HG03108 (cell line): ENCODE measurements around the gene SHLD2.
"Not testable (repeated sequence)": the region's sequence is repeated elsewhere in the genome, so short reads cannot be mapped to it uniquely, and the experiment has no call there.

Experiments
- ATAC-seq: cut with Tn5 transposase; IDR thresholded peaks from one replicate; pipeline ENCODE4 v1.9.1; 2021; ENCODE audit warnings: moderate library complexity; ENCODE audit not compliant: unreplicated experiment

The SHLD2 gene

DNA sequence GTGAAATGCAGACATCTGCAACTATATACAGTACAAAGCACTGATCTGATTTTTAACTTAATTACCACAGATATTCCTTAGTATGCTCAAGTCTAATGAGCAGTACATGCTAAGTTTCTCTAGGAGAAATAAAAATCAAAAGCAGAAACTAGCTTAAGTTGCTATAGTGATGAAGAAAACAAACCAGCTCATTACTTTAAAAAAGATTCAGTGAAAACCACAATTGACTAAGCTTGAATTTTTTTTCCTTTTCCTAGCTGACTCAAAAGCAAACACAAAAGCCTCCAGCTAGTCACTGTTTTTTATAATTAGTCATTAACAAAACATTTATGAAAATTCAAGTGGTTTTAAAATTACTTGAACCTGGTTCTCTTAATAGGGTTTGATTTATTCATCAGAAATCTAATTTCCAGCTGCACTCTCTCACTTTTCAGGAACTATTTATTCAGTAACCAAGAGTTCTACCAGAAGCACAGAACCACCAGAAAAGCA lies 10.7 kb upstream of the SHLD2 start:
- peak; percentile 64 for ATAC-seq

DNA sequence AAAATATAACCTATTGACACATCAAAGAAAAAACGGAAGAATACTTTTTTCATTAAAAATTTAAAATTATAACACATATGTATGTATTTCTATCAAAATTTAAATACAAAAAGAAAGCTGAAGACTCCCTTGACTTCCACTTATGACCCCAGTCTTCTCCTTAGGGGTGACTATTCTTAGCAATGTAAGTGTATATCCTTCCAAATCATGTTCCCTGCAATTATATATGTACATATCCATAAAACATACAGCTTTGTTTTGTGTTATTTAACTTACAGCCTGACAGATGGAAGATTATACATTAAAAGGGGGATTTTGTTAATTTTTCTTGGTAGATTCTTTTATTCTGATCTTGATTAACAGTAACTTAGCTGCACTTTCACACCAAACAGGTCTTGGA lies 9.5 kb upstream of the SHLD2 start:
- ATAC-seq: no peak

DNA sequence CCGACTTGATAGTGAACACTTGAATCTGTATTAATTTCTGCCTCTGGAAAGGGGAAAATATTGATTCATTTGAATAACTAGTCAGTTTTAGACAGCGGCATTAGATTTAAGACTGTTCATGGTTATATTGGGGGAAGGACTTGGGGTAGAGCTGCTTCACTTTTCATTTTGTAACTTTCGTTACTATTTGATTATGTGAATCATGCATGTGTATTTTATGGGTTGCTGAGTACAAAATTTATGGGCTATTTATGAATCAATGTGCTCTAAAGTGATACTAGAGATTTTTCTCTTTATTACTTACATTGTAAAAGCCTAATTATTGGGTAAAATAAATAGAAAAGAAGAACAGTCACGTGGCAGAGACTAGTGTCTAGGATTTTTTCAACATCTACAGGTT lies 5.3 kb upstream of the SHLD2 start:
- no peak for ATAC-seq

DNA sequence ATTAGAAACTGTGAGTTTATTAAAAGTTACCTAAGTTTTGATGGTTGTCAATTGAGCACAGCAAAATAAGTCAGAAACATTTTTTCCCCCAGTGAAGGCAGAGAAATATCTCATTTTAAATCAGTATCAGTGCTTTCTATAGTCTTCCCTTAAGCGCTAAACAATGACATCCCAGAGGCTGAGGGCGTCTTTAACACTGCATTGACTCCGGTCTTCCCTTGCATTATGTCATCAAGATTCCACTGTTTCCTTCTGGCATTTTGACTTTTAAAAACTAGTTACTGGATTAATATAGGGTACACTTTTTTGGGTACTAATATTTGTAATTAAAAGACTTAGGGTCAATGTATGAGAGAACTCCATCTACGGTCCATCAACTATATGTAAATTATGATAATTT lies 4.2 kb upstream of the SHLD2 start:
- no peak for ATAC-seq

DNA sequence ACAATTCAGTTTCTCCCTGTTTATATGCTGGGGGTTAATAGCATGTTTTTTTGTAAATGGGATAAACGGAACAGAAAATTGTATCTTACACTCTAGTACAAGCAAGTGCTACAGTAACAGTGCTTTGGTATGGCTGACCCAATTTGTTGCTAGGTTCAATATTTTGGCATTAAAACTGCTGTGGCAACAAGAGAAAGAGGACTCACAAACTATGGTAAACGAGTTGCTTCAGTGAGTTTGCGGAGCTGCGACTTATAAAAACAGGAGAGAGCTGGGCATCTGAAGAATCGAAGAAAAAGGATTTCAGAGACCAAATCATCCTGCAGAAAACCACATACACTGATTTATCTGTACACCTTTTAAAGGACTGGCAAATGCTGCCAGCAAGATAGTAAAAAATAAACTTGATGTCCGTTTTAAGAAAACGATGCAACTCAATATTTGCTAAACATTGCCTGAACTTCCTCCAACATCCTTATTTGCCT lies 2.6 kb upstream of the SHLD2 start:
- no peak for ATAC-seq

DNA sequence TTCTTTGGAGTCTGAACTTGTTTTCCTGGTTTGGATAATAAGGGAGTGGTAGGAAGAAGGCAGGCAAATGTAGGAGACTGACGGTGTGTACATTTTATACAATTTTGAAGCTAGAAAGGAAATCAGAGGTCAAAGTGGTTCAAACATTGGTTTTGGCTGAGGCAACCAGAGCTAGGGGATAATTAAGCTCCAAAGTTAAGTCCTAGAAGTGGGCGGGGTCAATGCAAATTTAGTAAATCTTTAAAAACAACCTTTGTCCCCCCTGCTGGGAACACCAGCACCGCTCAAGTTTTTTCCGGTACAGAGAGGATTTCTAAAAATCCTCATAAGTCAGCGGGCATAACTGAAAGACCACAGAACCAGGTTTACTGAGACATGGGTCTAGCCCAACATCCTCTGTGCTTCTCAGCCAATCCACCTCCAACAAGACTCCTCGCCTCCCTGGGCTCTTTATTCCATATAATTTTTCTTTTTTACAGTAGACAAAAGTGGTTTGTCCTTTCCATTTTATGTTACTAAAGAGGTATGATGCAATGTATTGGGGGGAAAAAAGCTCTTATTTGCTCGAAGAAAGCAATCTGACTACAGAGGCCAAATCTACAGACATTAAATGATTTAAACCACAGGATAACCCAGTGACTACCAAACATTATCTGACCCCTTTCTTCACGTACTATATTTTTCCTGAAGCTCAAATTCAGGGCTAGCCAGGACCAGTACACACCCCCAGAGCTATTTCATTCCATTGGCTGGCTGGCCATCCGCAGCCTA lies 2.0 kb upstream of the SHLD2 start:
- no peak for ATAC-seq

DNA sequence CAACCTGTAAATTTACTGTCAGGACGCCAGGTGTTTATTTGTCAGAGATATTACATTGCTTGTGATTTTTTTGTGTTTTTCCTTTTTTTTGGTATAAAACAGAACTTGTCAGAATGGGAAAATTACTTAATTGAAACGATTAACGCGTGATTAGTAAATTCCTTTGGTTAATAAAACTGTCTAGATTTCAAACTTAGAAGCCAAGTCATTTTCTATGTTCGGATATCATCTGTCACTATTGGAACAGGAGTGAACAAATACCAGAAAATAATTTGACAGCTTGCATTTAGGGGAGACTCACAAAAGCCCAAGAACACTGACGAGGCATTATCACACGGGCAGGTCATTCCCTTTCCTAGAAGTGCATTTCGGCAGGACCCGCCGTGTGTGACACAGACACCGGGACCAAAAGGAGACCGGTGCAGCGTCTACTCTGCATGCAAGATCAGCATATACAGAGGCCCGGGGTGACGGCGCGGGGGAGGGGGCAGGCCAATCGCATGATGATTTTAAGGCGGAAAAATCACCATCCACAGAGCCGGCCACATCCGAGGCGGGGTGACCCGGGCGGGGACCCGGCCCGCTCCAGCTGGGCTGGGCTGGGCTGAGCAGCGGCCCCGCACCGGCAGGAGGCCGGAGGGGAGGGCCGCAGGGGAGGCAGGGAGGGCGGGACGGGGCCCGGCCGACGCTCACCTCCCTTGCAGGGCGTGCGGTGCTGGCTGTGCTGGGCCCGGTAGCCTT lies 1.2 kb upstream of the SHLD2 start:
- ATAC-seq: peak; percentile 20

DNA sequence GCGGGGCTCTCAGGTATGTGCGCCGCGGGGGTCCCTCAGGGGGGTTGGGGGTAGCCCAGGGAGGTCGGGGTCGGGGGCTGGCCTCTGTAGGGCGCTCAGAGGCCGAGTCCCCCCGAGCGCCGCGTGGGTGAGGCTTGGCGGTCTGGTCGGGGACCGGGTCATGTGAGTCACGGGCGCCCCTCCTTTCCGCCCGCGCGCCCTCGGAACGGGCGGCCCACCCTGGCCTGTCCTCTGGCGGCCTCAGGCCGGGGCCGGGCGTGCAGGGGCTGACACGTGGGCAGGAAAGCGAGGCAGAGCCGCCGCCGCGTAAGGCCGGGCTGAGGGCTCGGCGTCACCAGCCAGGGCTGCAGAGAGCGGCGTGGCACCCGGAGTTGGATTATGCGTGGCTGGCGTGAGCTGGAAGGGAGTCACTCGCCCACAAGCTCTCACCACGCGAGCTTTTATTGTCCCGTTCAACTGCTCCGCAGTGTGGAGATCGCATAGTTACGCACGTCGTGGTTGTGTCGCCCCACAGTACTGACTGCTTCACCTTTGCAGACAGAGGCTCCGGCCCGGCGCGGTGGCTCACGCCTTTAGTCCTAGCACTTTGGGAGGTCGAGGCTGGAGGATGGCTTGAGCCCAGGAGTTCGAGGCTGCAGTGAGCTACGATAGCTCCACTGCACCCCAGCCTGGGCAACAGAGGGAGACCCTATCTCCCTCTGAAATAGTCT lies 385 bp downstream of the SHLD2 start:
- peak; percentile 40 for ATAC-seq

DNA sequence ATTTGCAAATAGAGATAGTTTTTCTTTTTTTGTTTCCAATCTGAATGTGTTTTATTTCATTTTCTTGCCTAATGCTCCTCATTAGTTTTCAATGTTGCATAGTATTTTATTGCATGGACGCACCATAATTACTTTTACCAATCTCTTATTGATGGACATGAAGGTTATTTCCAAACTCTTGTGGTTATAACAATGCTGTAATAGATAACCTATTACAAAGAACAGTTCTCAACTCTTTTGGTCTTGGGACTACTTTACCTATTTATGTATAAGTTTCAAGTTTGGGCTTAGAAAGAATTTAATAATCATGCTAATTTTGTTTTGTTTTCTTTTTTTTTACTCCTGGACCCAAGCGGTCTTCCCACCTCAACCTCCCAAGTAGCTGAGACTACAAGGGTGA lies 7.0 kb downstream of the SHLD2 start:
- ATAC-seq: no peak

DNA sequence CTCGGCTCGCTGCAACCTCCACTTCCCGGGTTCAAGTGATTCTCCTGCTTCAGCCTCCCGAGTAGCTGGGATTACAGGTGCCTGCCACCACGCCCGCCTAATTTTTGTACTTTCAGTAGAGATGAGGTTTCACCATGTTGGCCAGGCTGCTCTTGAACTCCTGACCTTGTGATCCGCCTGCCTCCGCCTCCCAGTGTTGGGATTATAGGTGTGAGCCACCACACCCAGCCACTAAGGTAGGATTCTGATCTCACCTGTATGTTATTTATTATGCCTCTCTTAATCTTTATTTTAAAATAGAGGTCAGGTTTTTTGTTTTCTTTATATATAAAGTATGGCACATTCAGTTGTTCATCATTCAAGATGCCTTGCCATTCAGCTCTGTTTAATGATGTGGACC lies 9.7 kb downstream of the SHLD2 start:
- not testable (repeated sequence) for ATAC-seq

DNA sequence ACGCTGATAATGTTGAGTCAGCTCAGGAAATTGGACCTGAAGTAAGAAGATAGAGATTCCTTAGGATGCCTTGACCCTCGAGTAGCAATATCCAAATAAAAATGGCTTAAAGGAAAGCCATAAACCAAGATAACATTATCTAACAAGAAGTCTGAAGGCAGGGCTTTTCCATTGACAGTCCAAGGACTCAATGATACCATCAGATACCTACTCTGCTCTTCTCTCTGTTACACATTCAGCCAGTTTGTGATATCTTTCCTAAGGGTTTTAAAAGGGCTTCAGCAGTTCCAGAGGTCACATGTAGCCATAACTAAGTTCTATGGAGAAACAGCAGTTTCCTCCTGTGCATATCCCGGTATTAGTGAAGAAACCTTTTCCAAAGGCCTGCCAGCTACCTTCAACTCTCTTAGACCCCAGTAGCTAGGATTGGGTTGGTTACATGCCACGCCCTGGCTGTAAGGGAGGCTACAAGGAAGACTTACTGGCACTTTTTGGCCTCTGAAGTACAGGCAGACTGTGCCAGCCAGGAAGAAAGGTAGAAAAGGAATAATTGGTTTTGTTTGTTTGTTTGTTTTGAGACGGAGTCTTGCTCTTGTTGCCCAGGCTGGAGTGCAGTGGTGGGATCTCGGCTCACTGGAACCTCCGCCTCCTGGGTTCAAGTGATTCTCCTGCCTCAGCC lies 10.6 kb downstream of the SHLD2 start:
- ATAC-seq: no peak

DNA sequence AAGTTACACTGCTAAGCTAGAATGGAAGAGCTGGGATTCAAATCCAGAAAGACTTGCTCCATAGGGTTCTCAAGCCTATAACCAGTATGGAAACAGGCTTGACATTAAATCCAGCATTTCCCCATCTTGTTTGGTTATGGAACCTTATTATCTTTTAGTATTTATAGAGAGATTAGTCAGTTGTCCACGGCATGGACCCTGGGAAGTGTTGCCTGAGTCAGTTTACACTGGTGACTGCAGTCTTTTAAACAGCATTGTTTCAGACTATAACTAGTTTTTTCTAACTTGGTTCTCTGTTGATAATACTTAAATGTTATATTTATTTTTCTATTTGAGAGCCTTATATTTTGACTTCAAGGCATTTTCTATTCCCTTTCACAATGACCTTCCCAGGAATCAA lies 23.1 kb downstream of the SHLD2 start:
- ATAC-seq: not testable (repeated sequence)

DNA sequence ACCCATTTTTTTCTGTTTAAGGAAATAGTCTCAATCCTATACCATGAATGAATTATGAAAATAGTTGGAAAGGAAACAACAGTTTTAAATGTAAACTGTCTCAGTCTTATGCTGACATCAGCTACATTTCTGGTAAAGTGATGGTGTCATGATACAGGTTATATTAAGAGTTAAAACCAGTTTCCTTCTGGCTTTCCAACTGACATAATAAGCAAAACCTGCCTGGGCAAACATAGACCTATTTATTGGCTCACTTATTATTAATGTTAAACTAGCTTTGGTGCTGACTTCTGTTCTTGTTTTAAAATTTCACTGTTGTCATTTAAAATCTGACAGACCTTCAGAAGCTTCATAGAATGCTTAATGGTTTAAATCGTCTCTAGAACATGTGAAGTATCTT lies 24.0 kb downstream of the SHLD2 start:
- not testable (repeated sequence) for ATAC-seq

DNA sequence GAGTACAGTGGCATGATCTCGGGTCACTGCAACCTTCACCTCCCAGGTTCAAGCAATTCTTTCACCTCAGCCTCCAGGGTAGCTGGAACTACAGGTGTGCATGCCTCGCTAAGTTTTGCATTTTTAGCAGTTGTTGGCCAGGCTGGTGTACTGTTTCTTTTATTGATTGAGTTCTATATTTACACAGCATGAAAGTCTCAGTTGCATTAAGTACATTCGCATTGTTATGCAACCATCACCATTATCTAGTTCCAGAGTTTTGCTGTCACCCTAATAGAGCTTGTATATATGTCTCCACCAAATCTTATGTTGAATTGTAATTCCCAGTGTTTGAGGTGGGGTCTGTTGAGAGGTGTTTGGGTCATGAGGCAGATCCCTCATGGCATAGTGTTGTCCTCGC lies 28.3 kb downstream of the SHLD2 start:
- ATAC-seq: not testable (repeated sequence)

DNA sequence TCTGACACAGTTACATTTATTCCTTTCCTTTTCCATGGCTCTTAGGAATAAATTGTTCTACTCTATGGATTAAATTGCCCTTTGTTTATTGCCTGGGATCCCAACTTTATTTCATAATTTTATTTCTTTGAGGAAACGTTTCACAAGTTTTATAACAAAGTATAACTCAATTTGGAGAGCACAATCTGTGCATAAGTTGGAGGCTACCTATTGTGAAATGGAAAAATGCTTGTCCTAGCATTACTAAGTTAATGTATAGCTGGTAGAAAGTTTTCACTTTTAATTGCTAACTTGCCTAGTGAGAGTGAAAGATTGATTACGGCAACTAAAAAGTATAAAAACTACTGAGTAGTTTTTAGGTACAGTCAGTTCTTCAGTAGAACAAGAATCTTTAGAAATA lies 32.0 kb downstream of the SHLD2 start:
- not testable (repeated sequence) for ATAC-seq

DNA sequence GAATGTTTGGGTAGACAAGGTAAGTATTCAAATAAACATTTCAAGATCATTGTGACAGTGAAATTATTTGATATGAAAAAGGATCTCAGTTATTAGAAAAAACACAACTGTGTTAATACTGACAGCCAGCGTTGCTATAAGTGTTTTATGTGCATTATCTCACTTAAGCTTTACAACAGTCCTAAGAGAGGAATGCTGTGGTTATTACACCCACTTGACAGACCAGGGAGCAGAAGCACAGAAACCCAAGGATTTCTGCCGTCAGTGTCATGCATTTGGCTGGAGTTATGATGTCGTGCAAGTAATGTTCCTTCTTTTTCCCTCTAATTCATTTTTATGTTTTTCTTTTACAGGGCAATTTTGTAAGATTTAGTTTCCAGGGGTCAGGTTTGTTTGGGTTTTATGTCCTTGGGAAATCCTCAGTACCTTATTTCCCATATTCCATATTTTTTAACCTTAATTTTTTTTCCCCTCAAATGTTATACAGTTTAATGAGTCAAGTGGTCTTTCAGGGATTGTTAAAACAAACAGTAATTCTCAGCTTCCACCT lies 32.7 kb downstream of the SHLD2 start:
- ATAC-seq: not testable (repeated sequence)

DNA sequence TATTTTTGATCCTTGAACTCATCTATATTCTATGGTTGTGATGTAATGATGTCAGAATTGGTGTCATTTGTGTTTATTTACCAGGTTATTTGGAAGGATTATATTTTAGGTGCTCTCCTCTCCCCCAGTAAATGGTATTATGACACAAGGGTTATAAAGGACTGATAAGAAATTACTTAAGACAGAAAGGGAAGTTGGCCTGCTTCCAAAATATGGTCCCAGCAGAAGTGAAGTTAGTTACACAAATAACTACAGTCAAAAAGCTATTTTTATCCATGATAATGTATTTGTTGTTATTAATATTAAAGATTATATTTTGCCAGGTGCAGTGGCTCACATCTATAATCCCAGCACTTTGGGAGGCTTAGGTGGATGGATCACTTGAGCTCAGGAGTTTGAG lies 37.2 kb downstream of the SHLD2 start:
- ATAC-seq: not testable (repeated sequence)

DNA sequence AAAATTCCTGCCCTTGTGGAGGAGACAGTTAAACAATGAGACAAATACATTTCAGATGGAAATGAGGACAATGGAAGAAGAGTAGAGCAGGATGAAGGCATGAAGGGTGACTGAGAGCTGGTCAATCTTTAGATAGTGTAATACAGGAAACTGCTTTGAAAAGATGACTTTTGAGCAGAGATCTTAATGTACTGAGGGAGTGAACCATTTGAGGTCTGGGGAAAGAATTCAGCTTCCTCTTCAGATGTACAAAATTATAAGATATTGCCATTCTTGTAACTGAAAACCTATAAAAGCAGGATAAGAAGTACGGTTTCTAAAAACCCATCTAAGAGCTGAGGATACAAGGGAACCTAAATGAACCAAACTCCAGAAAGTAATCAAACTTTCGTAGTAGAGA lies 38.9 kb downstream of the SHLD2 start:
- not testable (repeated sequence) for ATAC-seq

DNA sequence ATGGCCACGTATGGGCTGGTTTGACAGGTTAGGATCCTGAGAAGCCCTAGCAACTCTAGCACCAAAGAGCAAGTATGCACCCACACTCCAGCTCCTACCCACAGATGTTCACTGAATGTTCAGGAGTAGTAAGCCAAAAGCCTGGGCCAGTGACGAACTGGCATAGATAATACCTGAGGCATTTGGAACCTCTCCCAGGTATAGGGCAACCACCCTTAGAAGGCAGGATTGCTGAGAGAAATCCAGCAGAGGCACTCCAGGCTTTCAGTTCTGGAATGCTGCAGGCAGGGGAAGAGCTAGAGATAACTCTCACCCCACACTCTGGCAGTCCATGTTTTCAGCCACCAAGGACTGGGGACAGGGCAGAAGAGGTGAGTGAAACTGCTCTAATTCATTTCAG lies 39.4 kb downstream of the SHLD2 start:
- not testable (repeated sequence) for ATAC-seq

DNA sequence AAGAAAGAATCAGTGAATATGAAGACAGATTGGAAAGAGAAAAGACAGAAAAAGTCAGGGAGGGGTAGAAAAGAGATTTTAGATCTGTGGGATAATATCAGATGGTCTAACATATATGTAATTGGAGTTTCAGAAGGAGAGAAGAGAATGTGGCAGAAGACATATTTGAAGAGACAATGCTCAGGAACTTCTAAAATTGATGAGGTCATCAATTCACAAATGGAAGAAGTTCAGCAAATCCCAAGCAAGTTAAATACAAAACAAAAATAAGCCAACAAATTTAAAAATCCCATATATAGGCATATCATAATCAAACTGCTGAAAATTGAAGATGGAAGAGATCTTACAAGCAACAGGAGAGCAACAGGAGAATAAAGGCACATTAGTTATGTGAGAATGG lies 42.5 kb downstream of the SHLD2 start:
- not testable (repeated sequence) for ATAC-seq
